K562 (cell line): Measurements from ENCODE around the gene GGNBP2. TPM values are rescaled to one million over a fixed set of nuclear protein-coding genes. Genes with fewer than 3 reads are reported as not detected.

ENCODE experiments used
- AFF1 ChIP-seq, 2 experiments: fragments of 450-650 bp; IDR thresholded peaks; 2 replicates each; pipeline ENCODE4 v1.6.1; 2018; ENCODE audit warnings: mild to moderate bottlenecking in 2 of 2, low read depth in 1 of 2; ENCODE audit not compliant: partially characterized antibody in 2 of 2
- BMI1 ChIP-seq: fragments of 150-350 bp; IDR thresholded peaks from 2 replicates; pipeline ENCODE4 v1.6.1; 2014; ENCODE audit warnings: low read length
- CHD7 ChIP-seq: fragments of 200-600 bp; sonication (generic); IDR thresholded peaks from one replicate; pipeline ENCODE4 v1.6.1; 2012; ENCODE audit warnings: mild to moderate bottlenecking, low read depth, low read length, inconsistent platforms
- MED1 ChIP-seq: sonication (generic); formaldehyde crosslinking; IDR thresholded peaks from 2 replicates; pipeline ENCODE4 v1.8.1; 2023; ENCODE audit warnings: missing genetic modification reagents, borderline replicate concordance
- RBFOX2 ChIP-seq: fragments of 200-400 bp; formaldehyde crosslinking; IDR thresholded peaks from 2 replicates; pipeline ENCODE4 v1.6.1; 2017; ENCODE audit warnings: low read depth, mild to moderate bottlenecking, low read length, moderate library complexity
- RHOXF2B ChIP-seq: fragments of 250-450 bp; sonication (Bioruptor Pico); conservative IDR thresholded peaks from 2 replicates; pipeline ENCODE4 v1.5.1; 2021
- TBL1XR1 ChIP-seq, 2 experiments: IDR thresholded peaks; 2 replicates each; pipeline ENCODE4 v1.6.1; 2012; ENCODE audit warnings: improper control_type of control experiment in 2 of 2, low read length in 2 of 2, mild to moderate bottlenecking in 1 of 2
- TEAD1 ChIP-seq, 2 experiments: fragments of 450-650 bp in 1 of 2; sonication (generic) in 1 of 2; formaldehyde crosslinking; IDR thresholded peaks; 2 replicates each; pipeline versions ENCODE4 v1.4.0 to v1.8.0; 2020 to 2022; ENCODE audit warnings: mild to moderate bottlenecking in 2 of 2, missing genetic modification reagents in 1 of 2
- ZBTB17 ChIP-seq: fragments of 450-650 bp; formaldehyde crosslinking; IDR thresholded peaks from 2 replicates; pipeline ENCODE4 v1.4.0; 2020; ENCODE audit warnings: mild to moderate bottlenecking
- ZNF408 ChIP-seq: fragments of 250-450 bp; sonication (Bioruptor Pico); IDR thresholded peaks from 2 replicates; pipeline ENCODE4 v1.4.0; 2020; ENCODE audit warnings: low read depth, mild to moderate bottlenecking, moderate library complexity
- polyA plus RNA-seq, 8 experiments: library from polyadenylated mRNA; depleted of rRNA in 4 of 8; stranded (reverse) in 5 of 8; unstranded in 3 of 8; fragments of >200 nt; fragmentation: Nextera tagmentation in 2 of 8; fragmentation: Illumina TruSeq in 1 of 8; extraction: Ambion mirVana in 2 of 8; extraction: Trizol in 1 of 8; gene quantifications; 2 replicates each; pipeline versions ENCODE4 v1.2.1 to v1.2.3, GENCODE V29; 2011 to 2014; ENCODE audit warnings: inconsistent platforms in 1 of 8, missing spikeins in 1 of 8
- total RNA-seq, 7 experiments: library from RNA; depleted of rRNA in 6 of 7; stranded (reverse); fragments of >200 nt in 6 of 7; fragmentation: Illumina TruSeq in 2 of 7; extraction: Trizol in 2 of 7; gene quantifications; 2 replicates each; pipeline versions ENCODE4 v1.2.1 to v1.2.3, GENCODE V29; 2011 to 2021; ENCODE audit warnings: low replicate concordance in 1 of 7

GGNBP2 gene
- total and polyA plus RNA-seq, 9 of the 15 experiments (the other 6 are each of a cell fraction or from before 2014, with no cell fraction given) = 35.7 to 96.6 (median 64.1) TPM

- no peak for TF ChIP-seq CHD7
- TF ChIP-seq ZNF408 (CRISPR knock-in tag) = no peak
- TF ChIP-seq ZBTB17 = no peak
- no peak for TF ChIP-seq MED1 (CRISPR knock-in tag)
- peak in 1 of 2 experiments; percentile 47 for TF ChIP-seq AFF1 (IDR thresholded peaks at IDR 0.05; ENCODE audit: low read depth in 1 of 2, partially characterized antibody in 2 of 2)
- no peak for TF ChIP-seq RHOXF2B (CRISPR knock-in tag)
- no peak for TF ChIP-seq BMI1
- TF ChIP-seq TEAD1 (CRISPR knock-in tag; IDR thresholded peaks at IDR 0.05) = peak in 1 of 2 experiments; percentile 55; a peak in 1 of 4 replicates
- TF ChIP-seq RBFOX2 = no peak
- TF ChIP-seq TBL1XR1 (IDR thresholded peaks at IDR 0.05; ENCODE audit: low read length in 2 of 2) = no peak
Observed at GRCh38 chr17:36533935-36534839, 10.5 kb upstream of the GGNBP2 start (continued).
